Activated naive CD4-positive, alpha-beta T cell (primary cell): ENCODE results near the gene ABCD3.

Experiments
- DNase-seq, 4 experiments: peaks; one replicate each; lab custom pipeline; 2025; lab: John Stamatoyannopoulos, UW

Gene ABCD3

GRCh38 chr1:94527447-94528031 lies 109.3 kb downstream of the ABCD3 start:
- no peak for DNase-seq

GRCh38 chr1:94528299-94528698 lies 110.1 kb downstream of the ABCD3 start:
- no peak for DNase-seq

GRCh38 chr1:94528826-94529225 lies 110.6 kb downstream of the ABCD3 start:
- no peak for DNase-seq

- DNase-seq, result no peak
Observed at GRCh38 chr1:94529416-94529815, 111.2 kb downstream of the ABCD3 start.

- DNase-seq, result no peak
Observed at GRCh38 chr1:94530373-94530878, 112.2 kb downstream of the ABCD3 start.

- no peak for DNase-seq
Observed at GRCh38 chr1:94531664-94532063, 113.5 kb downstream of the ABCD3 start.

GRCh38 chr1:94532077-94532476 lies 113.9 kb downstream of the ABCD3 start:
- no peak for DNase-seq

- no peak for DNase-seq
Observed at GRCh38 chr1:94535095-94535494, 116.9 kb downstream of the ABCD3 start.

GRCh38 chr1:94535879-94536278 lies 117.7 kb downstream of the ABCD3 start:
- no peak for DNase-seq

GRCh38 chr1:94537254-94537653 lies 119.1 kb downstream of the ABCD3 start:
- DNase-seq, result no peak

- DNase-seq, result no peak
Observed at GRCh38 chr1:94538243-94538827, 120.1 kb downstream of the ABCD3 start.

- no peak for DNase-seq
Observed at GRCh38 chr1:94539496-94539895, 121.3 kb downstream of the ABCD3 start.

GRCh38 chr1:94540440-94541245 lies 122.5 kb downstream of the ABCD3 start:
- no peak for DNase-seq

- DNase-seq, result peak in 3 of 4 experiments; percentile 6 to 40 (median 14)
Observed at GRCh38 chr1:94541246-94542087, 123.3 kb downstream of the ABCD3 start, which contains the start of gene F3. TSS of gene F3 (minus strand) at chr1:94541759. CDS start at chr1:94541636, 123 bp downstream.

GRCh38 chr1:94542088-94542870 lies 124.1 kb downstream of the ABCD3 start:
- no peak for DNase-seq

- no peak for DNase-seq
Observed at GRCh38 chr1:94543001-94543400, 124.8 kb downstream of the ABCD3 start.

- no peak for DNase-seq
Observed at GRCh38 chr1:94543893-94544635, 125.9 kb downstream of the ABCD3 start.

- DNase-seq, result no peak
Observed at GRCh38 chr1:94544706-94545490, 126.7 kb downstream of the ABCD3 start.

- DNase-seq, result no peak
Observed at GRCh38 chr1:94549706-94550105, 131.5 kb downstream of the ABCD3 start.

- no peak for DNase-seq
Observed at GRCh38 chr1:94550396-94550795, 132.2 kb downstream of the ABCD3 start.
